Measurements from ENCODE around the gene CHMP4A.

The CHMP4A gene

DNA sequence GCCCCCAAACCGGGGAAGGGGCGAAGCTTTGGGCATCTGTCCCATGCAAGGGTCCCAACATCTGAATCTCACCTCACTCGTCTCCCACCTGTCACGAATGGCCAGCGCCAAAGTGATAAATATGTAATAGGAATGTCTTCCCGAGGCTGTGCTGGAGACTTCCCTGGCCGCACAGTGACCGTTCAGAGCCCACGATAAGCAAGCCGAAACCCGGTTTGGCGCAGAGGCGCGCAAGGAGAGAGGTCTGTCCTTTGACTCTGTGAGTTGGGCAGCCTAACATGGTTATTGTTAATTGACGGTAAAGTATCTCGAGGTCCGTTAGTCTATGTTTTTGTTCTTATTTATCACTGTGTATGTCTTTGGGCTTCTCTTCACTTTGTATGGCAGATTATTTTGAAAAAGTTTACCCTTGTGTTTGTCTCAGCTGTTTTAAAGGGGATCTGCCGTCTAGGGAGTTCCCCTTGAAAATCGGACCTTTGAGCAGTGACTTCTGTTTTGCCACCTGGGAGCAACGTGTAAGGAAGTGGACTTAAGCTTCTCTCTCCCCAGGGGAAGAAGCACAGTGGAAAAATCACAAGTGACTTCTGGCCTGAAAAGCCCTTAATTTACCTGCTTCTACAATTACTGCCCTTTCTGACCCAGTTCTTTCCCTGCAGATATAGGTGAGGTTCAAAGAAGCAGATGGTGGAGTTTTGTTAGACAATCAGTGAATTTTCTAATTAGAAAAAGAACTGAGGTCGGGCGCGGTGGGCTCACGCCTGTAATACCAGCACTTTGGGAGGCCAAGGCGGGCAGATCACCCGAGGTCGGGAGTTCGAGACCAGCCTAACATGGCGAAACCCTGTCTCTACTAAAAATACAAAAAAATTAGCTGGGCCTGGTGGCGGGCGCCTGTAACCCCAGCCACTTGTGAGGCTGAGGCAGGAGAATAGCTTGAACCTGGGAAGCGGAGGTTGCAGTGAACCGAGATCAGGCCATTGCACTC lies 16.9 kb downstream of the CHMP4A start:
- no peak for DNase-seq (ENCODE audit: low read depth)
- in situ Hi-C loops (cut with HindIII; ENCODE audit: low sequenced_read_pairs): no loop called here
- no peak for TF ChIP-seq CTCF (IDR thresholded peaks at IDR 0.05; ENCODE audit: low read depth, low read length, missing control alignments)
- peak overlapping the region; percentile 86 for H3K4me3 ChIP-seq (ENCODE audit: low read depth, low read length)

DNA sequence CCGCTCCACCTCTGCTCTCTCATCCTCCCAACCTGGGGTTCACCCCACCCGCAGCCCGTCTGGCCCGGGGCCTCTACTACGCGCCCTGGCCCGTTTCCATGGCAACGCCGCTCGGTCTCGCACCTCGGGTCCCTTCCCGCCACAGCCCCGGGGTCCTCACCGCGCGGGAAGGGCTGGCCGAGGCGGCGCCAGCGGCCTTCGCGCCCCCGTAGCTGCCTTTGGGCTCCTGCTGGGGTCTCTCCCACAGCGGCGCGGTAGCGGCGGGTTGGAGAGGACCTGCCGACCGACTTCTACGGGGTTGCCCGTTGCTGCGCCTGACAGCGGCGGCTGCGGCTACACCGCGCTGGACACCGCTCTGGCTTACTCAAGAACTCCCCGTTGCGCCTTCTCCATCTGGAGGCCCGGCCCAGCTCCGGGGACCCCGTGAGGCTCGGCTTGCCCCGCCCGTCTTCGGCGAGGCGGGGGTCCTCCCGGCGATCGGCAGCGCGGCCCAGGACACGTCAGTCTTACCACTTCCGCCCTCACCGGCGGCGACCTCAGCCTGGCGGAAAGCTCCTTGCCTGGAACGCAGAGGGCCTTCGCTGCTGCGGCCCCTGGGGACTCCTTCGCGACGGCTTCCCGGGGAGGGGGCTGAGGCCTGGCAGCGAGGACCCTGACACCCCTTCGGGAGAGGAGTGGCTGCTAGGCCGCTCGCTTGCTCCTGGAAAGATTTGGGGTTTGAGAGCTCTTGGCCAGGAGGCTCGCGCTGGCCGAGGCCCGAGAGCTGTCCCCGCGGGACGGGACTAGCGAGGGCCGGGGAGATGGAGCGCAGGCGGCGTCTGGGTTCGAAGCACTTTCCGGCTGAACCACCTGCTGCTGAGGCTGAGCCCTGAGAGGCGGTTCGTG lies 17.9 kb downstream of the CHMP4A start, which contains the start of gene TM9SF1:
Gene TM9SF1 (minus strand): TSS at position 256 of the 885 bp plus-strand sequence. CDS start 422 bp downstream, outside the sequence.
- no peak for TF ChIP-seq CTCF (IDR thresholded peaks at IDR 0.05; ENCODE audit: low read depth, low read length, missing control alignments)
- in situ Hi-C loops (cut with HindIII; ENCODE audit: low sequenced_read_pairs): no loop called here
- peak within 1 kb of the TSS; percentile 86 for H3K4me3 ChIP-seq (ENCODE audit: low read depth, low read length)
- DNase-seq (ENCODE audit: low read depth): peak; percentile 64

DNA sequence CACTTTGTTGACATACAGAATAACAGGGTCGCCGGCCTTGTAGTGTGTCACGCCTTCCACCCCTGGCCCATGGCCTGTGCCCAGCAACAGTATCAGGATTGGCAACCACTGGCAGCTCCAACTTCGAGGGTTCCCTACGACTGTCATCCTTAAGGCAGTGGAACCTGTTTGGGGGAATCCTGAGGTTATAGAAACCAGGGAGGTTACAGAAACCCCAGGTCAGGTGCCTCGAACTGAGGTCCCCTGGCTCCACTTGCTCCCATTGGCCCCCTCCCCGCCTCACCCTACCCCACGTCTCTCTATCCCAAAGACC lies 18.5 kb downstream of the CHMP4A start:
- DNase-seq (ENCODE audit: low read depth): no peak
- TF ChIP-seq CTCF (IDR thresholded peaks at IDR 0.05; ENCODE audit: low read depth, low read length, missing control alignments): no peak
- in situ Hi-C loops (cut with HindIII; ENCODE audit: low sequenced_read_pairs): no loop called here
- peak overlapping the region; percentile 86 for H3K4me3 ChIP-seq (ENCODE audit: low read depth, low read length)

GRCh38 chr14:24194186-24194872 lies 19.0 kb downstream of the CHMP4A start:
- no peak for TF ChIP-seq CTCF (IDR thresholded peaks at IDR 0.05; ENCODE audit: low read depth, low read length, missing control alignments)
- no peak for DNase-seq (ENCODE audit: low read depth)
- in situ Hi-C loops (cut with HindIII; ENCODE audit: low sequenced_read_pairs): no loop called here
- peak overlapping the region; percentile 86 for H3K4me3 ChIP-seq (ENCODE audit: low read depth, low read length)

DNA sequence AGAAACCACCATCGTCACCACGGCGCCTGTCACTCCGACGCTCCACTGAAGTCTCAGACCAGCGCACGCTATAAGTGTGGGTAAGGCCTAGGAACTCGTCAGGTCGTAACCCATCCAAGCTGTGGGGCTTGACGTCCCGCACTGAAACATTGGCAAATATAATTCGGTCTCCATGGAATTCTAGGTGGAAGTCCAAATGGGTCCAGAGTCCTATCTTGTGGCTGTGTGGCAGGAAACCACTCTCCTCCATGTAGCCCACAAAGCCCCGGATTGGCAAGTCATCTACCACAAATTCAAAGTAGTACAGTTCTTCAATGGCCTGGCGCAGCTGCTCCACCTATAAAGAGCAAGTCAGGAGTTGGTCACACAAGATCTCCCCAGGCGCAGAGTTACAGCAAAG lies 20.4 kb downstream of the CHMP4A start:
- DNase-seq (ENCODE audit: low read depth): no peak
- in situ Hi-C loops (cut with HindIII; ENCODE audit: low sequenced_read_pairs): no loop called here
- H3K4me3 ChIP-seq (ENCODE audit: low read depth, low read length): no peak overlapping the region
- no peak for TF ChIP-seq CTCF (IDR thresholded peaks at IDR 0.05; ENCODE audit: low read depth, low read length, missing control alignments)

GRCh38 chr14:24190416-24190815 lies 22.9 kb downstream of the CHMP4A start:
- in situ Hi-C loops (cut with HindIII; ENCODE audit: low sequenced_read_pairs): no loop called here
- no peak for TF ChIP-seq CTCF (IDR thresholded peaks at IDR 0.05; ENCODE audit: low read depth, low read length, missing control alignments)
- no peak for DNase-seq (ENCODE audit: low read depth)
- H3K4me3 ChIP-seq (ENCODE audit: low read depth, low read length): no peak overlapping the region
